Measurements from ENCODE around the gene ZNF878.
A peak's percentile ranks its signal among the peaks of the same experiment; 100 is the strongest.

Gene ZNF878

GRCh38 chr19:12035220-12036172 is 17.3 kb downstream of the ZNF878 start, which contains the start of gene ZNF433:
TSS of gene ZNF433 (minus strand) at chr19:12035679. CDS start at chr19:12035539, 140 bp downstream.
- peak; percentile 45 to 58 for DNase-seq (ENCODE audit: low read depth in 2 of 2)

- no peak for DNase-seq (ENCODE audit: low read depth in 2 of 2)
Measured at GRCh38 chr19:12034620-12035019, 18.1 kb downstream of the ZNF878 start.

- DNase-seq (ENCODE audit: low read depth in 2 of 2), result no peak
Measured at GRCh38 chr19:12034198-12034597, 18.6 kb downstream of the ZNF878 start.

GRCh38 chr19:12015753-12016116 is 37.0 kb downstream of the ZNF878 start:
- DNase-seq (ENCODE audit: low read depth in 2 of 2), result no peak

- no peak for DNase-seq (ENCODE audit: low read depth in 2 of 2)
Measured at GRCh38 chr19:12015015-12015752, 37.6 kb downstream of the ZNF878 start.

- DNase-seq (ENCODE audit: low read depth in 2 of 2), result peak in 1 of 2 experiments; percentile 11
Measured at GRCh38 chr19:12000152-12000981, 52.4 kb downstream of the ZNF878 start.

- no peak for DNase-seq (ENCODE audit: low read depth in 2 of 2)
Measured at GRCh38 chr19:11995174-11995573, 57.6 kb downstream of the ZNF878 start.
